ENCODE results near the gene USP46. TPM values are rescaled to one million over a fixed set of nuclear protein-coding genes. Genes with fewer than 3 reads are reported as not detected.

Gene USP46
- total RNA-seq, 1 donor from 2014 or later: 51.2 TPM

DNA sequence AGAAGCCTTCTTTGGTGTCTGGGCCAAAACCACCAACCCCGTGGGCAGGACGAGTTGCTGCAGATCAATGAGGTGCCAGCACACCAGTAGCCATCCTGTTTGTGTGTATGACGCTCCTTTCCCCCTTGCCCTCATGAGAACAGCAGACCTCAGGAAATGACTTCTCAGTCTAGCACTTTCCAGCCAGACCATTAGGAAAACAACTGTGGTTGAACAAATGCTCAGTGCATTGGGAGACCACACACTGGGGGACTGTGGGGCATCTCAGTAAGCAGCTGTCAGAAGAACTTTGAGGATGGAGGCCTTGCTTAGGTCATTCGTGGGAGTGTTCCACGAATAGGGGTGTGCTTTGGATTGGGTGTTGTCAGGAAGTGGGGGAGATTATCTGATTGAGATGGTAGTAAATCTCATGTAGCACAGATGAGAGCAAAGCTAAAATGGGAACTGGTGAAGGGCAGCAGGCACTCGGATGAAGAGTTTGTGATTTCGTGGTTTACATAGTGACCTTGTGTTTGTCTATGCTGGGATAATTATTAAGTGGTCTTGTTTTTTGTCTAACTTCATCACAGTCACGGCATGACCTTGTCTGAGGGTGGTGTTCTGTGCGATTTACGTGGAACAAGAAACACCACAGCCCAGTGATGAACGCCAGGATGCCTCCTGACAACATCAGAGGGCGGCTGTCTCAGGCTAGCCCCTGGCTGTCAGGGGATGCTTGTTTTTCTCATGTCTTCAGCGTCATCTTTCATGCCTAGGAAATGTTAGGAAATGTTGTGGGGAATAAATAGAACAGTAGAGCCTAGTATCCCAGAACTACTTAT lies 70.1 kb downstream of the USP46 start:
- H3K27me3 Mint-ChIP-seq (ENCODE audit: low read depth, unreplicated experiment): no peaks in the 10 kb centered on the region
- Histone ChIP-seq H3K4me3 (ENCODE audit: insufficient read depth, low read depth, low read length) (no peak overlapping the region), H3K4me2 (ENCODE audit: low read length) (peak overlapping the region; percentile 45), H3K9me3 (ENCODE audit: insufficient read depth, low read depth, low read length) (no peaks in the 10 kb centered on the region), H3K4me1 (ENCODE audit: insufficient read depth, low read length) (peaks cover 17% of the 10 kb centered on the region), H2AFZ (ENCODE audit: low read depth, low read length) (peak overlapping the region; percentile 1), H4K20me1 (ENCODE audit: insufficient read depth, low read length) (no peaks in the 10 kb centered on the region), H3K27ac (ENCODE audit: low read depth, low read length) (peak overlapping the region; percentile 91), H3K27me3 (ENCODE audit: insufficient read depth, low read length) (no peaks in the 10 kb centered on the region), H3K36me3 (ENCODE audit: insufficient read depth, low read length) (no peaks in the 10 kb centered on the region), H3K79me2 (ENCODE audit: insufficient read depth, low read length) (no peaks in the 10 kb centered on the region), H3K9ac (ENCODE audit: low read length) (peak overlapping the region; percentile 71)
- DNase-seq (ENCODE audit: low read depth) (peak; percentile 96), FAIRE-seq (peak; percentile 94)
- H3K4me3 Mint-ChIP-seq (ENCODE audit: unreplicated experiment): no peak overlapping the region
- peaks cover 53% of the 10 kb centered on the region for H3K4me1 Mint-ChIP-seq (ENCODE audit: low read depth, unreplicated experiment)
- H3K9me3 Mint-ChIP-seq (ENCODE audit: unreplicated experiment): no peaks in the 10 kb centered on the region
- peak overlapping the region; percentile 84 for H3K27ac Mint-ChIP-seq (ENCODE audit: unreplicated experiment)
- H3K36me3 Mint-ChIP-seq (ENCODE audit: low read depth, unreplicated experiment): peaks cover 5% of the 10 kb centered on the region
- TF ChIP-seq EZH2 (IDR thresholded peaks at IDR 0.05; ENCODE audit: insufficient read depth, low read length): no peak
- TF ChIP-seq, protein P1, sequence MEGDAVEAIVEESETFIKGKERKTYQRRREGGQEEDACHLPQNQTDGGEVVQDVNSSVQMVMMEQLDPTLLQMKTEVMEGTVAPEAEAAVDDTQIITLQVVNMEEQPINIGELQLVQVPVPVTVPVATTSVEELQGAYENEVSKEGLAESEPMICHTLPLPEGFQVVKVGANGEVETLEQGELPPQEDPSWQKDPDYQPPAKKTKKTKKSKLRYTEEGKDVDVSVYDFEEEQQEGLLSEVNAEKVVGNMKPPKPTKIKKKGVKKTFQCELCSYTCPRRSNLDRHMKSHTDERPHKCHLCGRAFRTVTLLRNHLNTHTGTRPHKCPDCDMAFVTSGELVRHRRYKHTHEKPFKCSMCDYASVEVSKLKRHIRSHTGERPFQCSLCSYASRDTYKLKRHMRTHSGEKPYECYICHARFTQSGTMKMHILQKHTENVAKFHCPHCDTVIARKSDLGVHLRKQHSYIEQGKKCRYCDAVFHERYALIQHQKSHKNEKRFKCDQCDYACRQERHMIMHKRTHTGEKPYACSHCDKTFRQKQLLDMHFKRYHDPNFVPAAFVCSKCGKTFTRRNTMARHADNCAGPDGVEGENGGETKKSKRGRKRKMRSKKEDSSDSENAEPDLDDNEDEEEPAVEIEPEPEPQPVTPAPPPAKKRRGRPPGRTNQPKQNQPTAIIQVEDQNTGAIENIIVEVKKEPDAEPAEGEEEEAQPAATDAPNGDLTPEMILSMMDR (IDR thresholded peaks at IDR 0.05; ENCODE audit: insufficient read depth, low read depth, low read length): no peak

DNA sequence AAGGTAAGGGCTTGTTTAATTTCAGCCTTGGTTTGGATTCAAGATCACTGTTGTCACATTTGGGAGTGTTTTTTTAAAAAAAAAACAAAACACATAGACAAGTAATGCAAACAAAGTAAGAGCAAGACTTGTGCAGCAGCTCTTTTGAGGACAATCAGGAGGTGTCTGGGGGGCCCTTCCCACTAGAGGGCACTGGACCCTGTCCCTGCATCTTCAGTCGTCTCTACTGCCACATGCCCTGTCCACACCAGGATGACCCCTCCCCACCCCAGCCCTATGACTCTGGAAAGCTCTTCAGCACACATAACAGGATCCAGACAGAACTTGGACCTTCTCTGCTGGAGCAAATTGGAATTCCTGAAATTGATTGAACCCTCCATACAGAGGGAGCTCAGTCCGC lies 71.0 kb downstream of the USP46 start:
- peak; percentile 5 for FAIRE-seq
- H3K27me3 ChIP-seq (ENCODE audit: insufficient read depth, low read length): no peaks in the 10 kb centered on the region
- no peak overlapping the region for H3K4me3 Mint-ChIP-seq (ENCODE audit: unreplicated experiment)

More for the DNA sequence above, 71.0 kb downstream of the USP46 start:
- Histone ChIP-seq H3K79me2 (ENCODE audit: insufficient read depth, low read length) (no peaks in the 10 kb centered on the region), H3K4me3 (ENCODE audit: insufficient read depth, low read depth, low read length) (no peak overlapping the region), H2AFZ (ENCODE audit: low read depth, low read length) (no peak overlapping the region), H3K9ac (ENCODE audit: low read length) (peak overlapping the region; percentile 64), H3K4me1 (ENCODE audit: insufficient read depth, low read length) (peaks cover 17% of the 10 kb centered on the region), H3K27ac (ENCODE audit: low read depth, low read length) (peak overlapping the region; percentile 91), H3K9me3 (ENCODE audit: insufficient read depth, low read depth, low read length) (no peaks in the 10 kb centered on the region), H3K36me3 (ENCODE audit: insufficient read depth, low read length) (no peaks in the 10 kb centered on the region), H3K4me2 (ENCODE audit: low read length) (peak overlapping the region; percentile 45), H4K20me1 (ENCODE audit: insufficient read depth, low read length) (no peaks in the 10 kb centered on the region)
- H3K9me3 Mint-ChIP-seq (ENCODE audit: unreplicated experiment): no peaks in the 10 kb centered on the region
- TF ChIP-seq EZH2 (IDR thresholded peaks at IDR 0.05; ENCODE audit: insufficient read depth, low read length): no peak
- TF ChIP-seq, protein P1 (IDR thresholded peaks at IDR 0.05; ENCODE audit: insufficient read depth, low read depth, low read length): peak; percentile 35
- peaks cover 3% of the 10 kb centered on the region for H3K36me3 Mint-ChIP-seq (ENCODE audit: low read depth, unreplicated experiment)
- no peaks in the 10 kb centered on the region for H3K27me3 Mint-ChIP-seq (ENCODE audit: low read depth, unreplicated experiment)
- H3K27ac Mint-ChIP-seq (ENCODE audit: unreplicated experiment): peak overlapping the region; percentile 84
- H3K4me1 Mint-ChIP-seq (ENCODE audit: low read depth, unreplicated experiment): peaks cover 53% of the 10 kb centered on the region
- no peak for DNase-seq (ENCODE audit: low read depth)

Data from astrocyte (in vitro differentiated cells and primary cell).